ENCODE data around the gene C6orf52.
"Not testable (repeated sequence)": the region's sequence is repeated elsewhere in the genome, so short reads cannot be mapped to it uniquely, and the experiment has no call there.

The C6orf52 gene

GRCh38 chr6:10694302-10695085 lies at the start of gene C6orf52, which contains the start of gene PAK1IP1:
Gene C6orf52 (minus strand): TSS chr6:10694616. CDS start chr6:10687550, 7,066 bp downstream.
Gene PAK1IP1 (plus strand): TSS chr6:10694972. CDS start chr6:10694986, 14 bp downstream.
- peak; percentile 76 for DNase-seq

DNA sequence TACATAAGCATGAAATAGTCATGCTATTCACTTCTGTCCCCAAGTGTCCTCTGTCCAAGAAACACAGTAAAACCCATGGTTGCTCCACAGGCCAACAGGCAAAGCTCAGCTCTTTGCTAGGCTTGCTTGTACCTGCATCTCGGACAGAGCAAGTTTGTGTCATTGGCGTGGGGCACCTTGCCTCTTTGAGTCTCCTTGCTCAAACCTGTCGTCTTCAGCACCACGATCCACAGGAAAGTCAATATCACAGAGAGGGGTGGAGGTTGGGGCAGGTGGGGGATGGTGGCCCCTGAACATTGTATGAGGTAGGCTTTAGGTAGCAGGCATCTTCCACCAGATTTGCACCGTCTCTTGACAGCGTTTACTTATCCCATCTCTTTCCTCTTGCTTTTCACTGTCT lies 49.1 kb upstream of the C6orf52 start:
- DNase-seq = no peak

GRCh38 chr6:10742251-10742650 lies 47.8 kb upstream of the C6orf52 start:
- no peak for DNase-seq

DNA sequence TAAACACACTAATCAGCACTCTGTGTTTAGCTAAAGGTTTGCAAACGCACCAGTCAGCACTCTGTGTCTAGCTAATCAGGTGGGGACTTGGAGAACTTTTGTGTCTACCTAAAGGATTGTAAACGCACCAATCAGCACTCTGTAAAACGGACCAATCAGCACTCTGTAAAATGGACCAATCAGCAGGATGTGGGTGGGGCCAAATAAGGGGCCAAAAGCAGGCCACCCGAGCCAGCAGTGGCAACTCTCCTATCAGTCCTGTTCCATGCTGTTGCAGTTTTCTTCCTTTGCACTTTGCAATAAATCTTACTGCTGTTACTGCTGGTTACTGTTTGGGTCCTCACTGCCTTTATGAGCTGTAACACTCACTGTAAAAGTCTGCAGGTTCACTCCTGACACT lies 47.2 kb upstream of the C6orf52 start:
- DNase-seq = not testable (repeated sequence)

DNA sequence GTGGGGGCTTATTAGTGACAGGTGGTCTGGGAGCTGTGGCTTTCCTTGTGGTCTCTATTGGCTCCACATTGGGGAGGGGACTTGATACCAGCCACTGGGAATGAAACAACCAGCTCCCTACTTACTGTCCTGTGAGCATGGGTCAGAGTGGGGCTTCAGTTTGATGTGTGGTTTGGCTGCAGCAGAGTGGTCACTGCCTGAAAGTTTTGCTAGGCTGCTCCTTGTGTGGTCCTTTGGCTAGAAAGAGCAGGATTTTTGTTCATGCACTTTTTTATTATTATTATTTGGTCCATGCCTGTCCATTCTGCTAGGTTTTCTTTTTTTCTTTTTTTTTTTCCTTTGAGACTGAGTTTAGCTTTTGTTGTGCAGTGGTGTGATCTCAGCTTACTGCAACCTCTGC lies 45.6 kb upstream of the C6orf52 start:
- DNase-seq = no peak

DNA sequence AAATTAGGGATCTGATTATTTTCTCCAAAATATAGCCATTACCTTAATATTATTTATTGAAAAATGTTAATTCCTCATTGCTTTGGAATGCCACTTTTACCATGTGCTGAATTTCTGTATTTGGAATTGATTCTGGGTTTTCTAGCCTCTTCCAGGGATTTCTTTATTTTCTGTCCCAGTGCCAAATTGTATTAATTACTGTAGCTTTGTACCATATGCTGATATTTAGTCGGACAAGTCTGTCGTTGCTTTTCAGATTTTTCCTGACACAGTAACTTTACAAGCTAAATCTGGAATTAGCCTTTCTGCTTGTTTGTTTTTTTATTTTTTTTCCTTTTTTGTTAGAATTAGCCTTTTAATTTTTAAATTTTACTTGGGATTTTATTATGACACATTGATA lies 42.3 kb upstream of the C6orf52 start:
- DNase-seq = no peak

DNA sequence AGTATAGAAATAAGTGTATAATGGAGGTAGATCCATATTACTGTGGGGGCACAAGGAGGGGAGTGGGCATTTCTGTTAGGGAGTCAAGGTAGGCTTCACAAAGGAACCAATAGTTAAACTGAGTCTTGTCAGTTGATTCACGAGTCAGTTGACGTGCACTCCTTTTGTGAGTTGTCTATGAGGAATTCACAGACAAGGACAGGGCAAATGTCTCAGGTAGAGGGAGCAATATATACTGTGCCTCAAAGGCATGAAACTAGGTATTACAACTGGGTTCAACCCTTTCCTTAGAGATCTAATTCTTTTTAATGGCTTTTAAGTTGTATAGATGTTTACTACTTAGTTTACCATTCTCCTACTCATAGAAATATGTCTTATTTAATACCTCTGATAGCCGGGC lies 39.4 kb upstream of the C6orf52 start:
- DNase-seq = no peak

GRCh38 chr6:10733151-10733715 lies 38.8 kb upstream of the C6orf52 start:
- DNase-seq = no peak

- DNase-seq = no peak
Measured at GRCh38 chr6:10730254-10730653, 35.8 kb upstream of the C6orf52 start.

DNA sequence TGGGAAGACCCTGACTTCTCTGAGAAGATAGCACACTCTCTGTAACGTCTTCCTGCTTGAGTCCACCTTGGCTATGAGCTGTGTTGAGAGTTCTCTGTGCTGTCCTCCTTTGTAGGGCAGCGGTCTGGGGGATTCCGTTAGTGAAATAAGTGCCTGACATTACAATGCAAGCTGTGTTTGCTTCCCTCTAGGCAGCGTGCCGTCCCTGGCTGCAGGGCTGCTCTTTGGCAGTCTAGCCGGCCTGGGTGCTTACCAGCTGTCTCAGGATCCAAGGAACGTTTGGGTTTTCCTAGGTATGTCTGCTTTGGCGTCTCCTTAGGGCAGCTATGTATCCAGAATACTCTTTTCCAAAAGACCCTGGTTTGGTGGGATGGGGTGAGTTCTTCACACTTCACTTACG lies 31.3 kb upstream of the C6orf52 start:
- DNase-seq = no peak

DNA sequence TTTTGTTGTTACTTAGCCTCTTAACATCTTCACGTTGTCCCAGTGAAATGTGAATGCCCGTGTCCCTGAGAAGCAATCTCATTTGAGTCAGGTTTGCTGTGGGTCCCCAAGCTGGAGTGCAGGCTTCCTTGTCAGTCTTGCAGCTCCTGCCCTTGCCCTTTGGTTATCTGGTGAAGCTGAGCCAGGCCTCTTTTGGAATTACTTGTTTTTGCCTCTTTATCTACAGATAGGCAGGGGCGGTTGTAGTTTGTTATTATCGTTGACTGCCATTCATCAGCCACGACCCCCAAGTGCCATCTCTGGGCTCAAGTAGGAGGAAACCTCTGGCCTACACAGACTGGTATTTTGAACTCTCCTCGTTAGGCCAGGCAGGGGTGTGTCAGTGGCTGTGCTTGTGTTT lies 30.6 kb upstream of the C6orf52 start:
- no peak for DNase-seq

GRCh38 chr6:10723567-10723881 lies 29.1 kb upstream of the C6orf52 start:
- DNase-seq = no peak

- peak; percentile 44 for DNase-seq
Measured at GRCh38 chr6:10722820-10723566, 28.6 kb upstream of the C6orf52 start, which contains the start of gene TMEM14C. Gene TMEM14C (plus strand): TSS chr6:10723070. CDS start chr6:10724614, 1,544 bp downstream.

- no peak for DNase-seq
Measured at GRCh38 chr6:10722570-10722819, 28.1 kb upstream of the C6orf52 start.

GRCh38 chr6:10721850-10722569 lies 27.6 kb upstream of the C6orf52 start:
- DNase-seq = no peak

GRCh38 chr6:10720960-10721849 lies 26.8 kb upstream of the C6orf52 start:
- not testable (repeated sequence) for DNase-seq

GRCh38 chr6:10720265-10720959 lies 26.0 kb upstream of the C6orf52 start:
- no peak for DNase-seq

- no peak for DNase-seq
Measured at GRCh38 chr6:10719964-10720264, 25.5 kb upstream of the C6orf52 start.

GRCh38 chr6:10719296-10719963 lies 25.0 kb upstream of the C6orf52 start:
- DNase-seq = no peak

- no peak for DNase-seq
Measured at GRCh38 chr6:10713962-10714361, 19.5 kb upstream of the C6orf52 start.

GRCh38 chr6:10696655-10697054 lies 2.2 kb upstream of the C6orf52 start:
- no peak for DNase-seq
